GM23338 (cell line): ENCODE measurements around the gene FBXO30. TPM values are rescaled to one million over a fixed set of nuclear protein-coding genes. Genes with fewer than 3 reads are reported as not detected.

Experiments used
- ATAC-seq: fragments of 200-7000 bp; cut with Tn5 transposase; 3 replicates; pipeline ENCODE4 v1.9.1; 2020
- DNase-seq: peaks from one replicate; pipeline ENCODE4 v3.0.0-alpha.2; 2015; ENCODE audit warnings: low spot score
- H2AFZ ChIP-seq: fragments of 200-600 bp; sonication (generic); 2 replicates; pipeline ENCODE4 v1.8.0; 2016; ENCODE audit warnings: antibody characterized with exemption, mild to moderate bottlenecking, moderate library complexity
- H3F3A ChIP-seq: fragments of 200-600 bp; sonication (generic); replicated peaks from 2 replicates; pipeline ENCODE4 v1.8.0; 2017; ENCODE audit warnings: antibody characterized with exemption, mixed run types, low read depth
- H3K27ac ChIP-seq: fragments of 200-600 bp; sonication (generic); 2 replicates; pipeline ENCODE4 v1.6.1; 2016; ENCODE audit warnings: low read depth
- H3K27me3 ChIP-seq: fragments of 200-600 bp; sonication (generic); 2 replicates; pipeline ENCODE4 v1.8.0; 2016; ENCODE audit warnings: mild to moderate bottlenecking, mixed run types, moderate library complexity; ENCODE audit not compliant: insufficient read depth
- H3K36me3 ChIP-seq: fragments of 200-600 bp; sonication (generic); 2 replicates; pipeline ENCODE4 v1.8.0; 2016; ENCODE audit warnings: mild to moderate bottlenecking; ENCODE audit not compliant: insufficient read depth
- H3K4me1 ChIP-seq: fragments of 200-600 bp; sonication (generic); 2 replicates; pipeline ENCODE4 v1.8.0; 2016; ENCODE audit warnings: mild to moderate bottlenecking, moderate library complexity; ENCODE audit not compliant: insufficient read depth
- H3K4me2 ChIP-seq: fragments of 200-600 bp; sonication (generic); 2 replicates; pipeline ENCODE4 v1.7.1; 2017; ENCODE audit warnings: mixed run types
- H3K4me3 ChIP-seq: fragments of 200-600 bp; sonication (generic); 2 replicates; pipeline ENCODE4 v1.6.1; 2016; ENCODE audit warnings: mixed run types
- H3K79me2 ChIP-seq: fragments of 200-600 bp; sonication (generic); replicated peaks from 2 replicates; pipeline ENCODE4 v1.8.0; 2017; ENCODE audit warnings: mild to moderate bottlenecking; ENCODE audit not compliant: insufficient read depth
- H3K9me2 ChIP-seq: fragments of 200-600 bp; sonication (generic); 2 replicates; pipeline ENCODE4 v1.8.0; 2017; ENCODE audit not compliant: insufficient read depth
- H4K20me1 ChIP-seq: fragments of 200-600 bp; sonication (generic); replicated peaks from 2 replicates; pipeline ENCODE4 v1.8.0; 2017; ENCODE audit warnings: mild to moderate bottlenecking; ENCODE audit not compliant: insufficient read depth
- H3K27ac Mint-ChIP-seq: 2 replicates; pipeline ENCODE4 v1.8.0; 2020; ENCODE audit warnings: inconsistent platforms, mild to moderate bottlenecking, moderate library complexity, mixed read lengths
- H3K27me3 Mint-ChIP-seq: 3 replicates; pipeline ENCODE4 v1.8.0; 2022; ENCODE audit warnings: low read depth, mild to moderate bottlenecking, moderate library complexity, mixed read lengths, inconsistent platforms; ENCODE audit not compliant: insufficient read depth, poor library complexity
- H3K36me3 Mint-ChIP-seq: 3 replicates; pipeline ENCODE4 v1.8.0; 2021; ENCODE audit warnings: low read depth, mild to moderate bottlenecking, inconsistent platforms, moderate library complexity, mixed read lengths
- H3K4me1 Mint-ChIP-seq: 3 replicates; pipeline ENCODE4 v1.8.0; 2020; ENCODE audit warnings: mild to moderate bottlenecking, inconsistent platforms, mixed read lengths
- H3K4me3 Mint-ChIP-seq: 3 replicates; pipeline ENCODE4 v1.8.0; 2021; ENCODE audit warnings: moderate library complexity, mild to moderate bottlenecking, inconsistent platforms, mixed read lengths
- H3K9me3 Mint-ChIP-seq: 3 replicates; pipeline ENCODE4 v1.8.0; 2020; ENCODE audit warnings: moderate library complexity, mild to moderate bottlenecking, inconsistent platforms, mixed read lengths
- CREB1 ChIP-seq: fragments of 250-450 bp; sonication (Bioruptor Pico); IDR thresholded peaks from 2 replicates; pipeline ENCODE4 v1.5.0; 2020; ENCODE audit warnings: low read depth, mild to moderate bottlenecking, moderate library complexity
- EZH2 ChIP-seq: fragments of 200-600 bp; sonication (generic); IDR thresholded peaks from one replicate; pipeline ENCODE4 v1.8.0; 2017; ENCODE audit warnings: antibody characterized with exemption, mild to moderate bottlenecking, low read depth; ENCODE audit not compliant: unreplicated experiment
- EZH2phosphoT487 ChIP-seq: fragments of 200-600 bp; sonication (generic); IDR thresholded peaks from one replicate; pipeline ENCODE4 v1.8.1; 2018; ENCODE audit warnings: antibody characterized with exemption; ENCODE audit not compliant: unreplicated experiment
- JUNB ChIP-seq: IDR thresholded peaks from one replicate; pipeline ENCODE4 v1.6.1; 2016; ENCODE audit warnings: antibody characterized with exemption; ENCODE audit not compliant: unreplicated experiment
- NANOG ChIP-seq: IDR thresholded peaks from 2 replicates; pipeline ENCODE4 v1.6.1; 2016; ENCODE audit warnings: antibody characterized with exemption, borderline replicate concordance
- POLR2AphosphoS5 ChIP-seq: IDR thresholded peaks from 2 replicates; pipeline ENCODE4 v1.6.1; 2016; ENCODE audit warnings: antibody characterized with exemption, low read depth
- STAT1 ChIP-seq: IDR thresholded peaks from one replicate; pipeline ENCODE4 v1.6.1; 2016; ENCODE audit warnings: antibody characterized with exemption; ENCODE audit not compliant: unreplicated experiment
- ZNF114 ChIP-seq: fragments of 250-450 bp; sonication (Bioruptor Pico); IDR thresholded peaks from 2 replicates; pipeline ENCODE4 v1.5.0; 2020; ENCODE audit warnings: mild to moderate bottlenecking, moderate library complexity
- ZNF331 ChIP-seq: fragments of 250-450 bp; sonication (Bioruptor Pico); IDR thresholded peaks from 2 replicates; pipeline ENCODE4 v1.5.0; 2020; ENCODE audit warnings: low read depth, mild to moderate bottlenecking, moderate library complexity
- polyA plus RNA-seq: library from polyadenylated mRNA; unstranded; fragments of >200 nt; fragmentation: Nextera tagmentation; extraction: Ambion mirVana; gene quantifications from 2 replicates; pipeline ENCODE4 v1.2.1, GENCODE V29; 2016
- total RNA-seq: library from RNA; depleted of rRNA; stranded (reverse); fragments of >200 nt; shearing (Covaris generic); gene quantifications from 2 replicates; pipeline ENCODE4 v1.2.3, GENCODE V29; 2014
- TF ChIP-seq, protein P1 (sequence below): IDR thresholded peaks from one replicate; pipeline ENCODE4 v1.6.1; 2018; ENCODE audit warnings: antibody characterized with exemption; ENCODE audit not compliant: unreplicated experiment
- TF ChIP-seq, protein P2 (sequence below): fragments of 250-450 bp; sonication (Bioruptor Pico); IDR thresholded peaks from 2 replicates; pipeline ENCODE4 v1.5.0; 2020; ENCODE audit warnings: mild to moderate bottlenecking, moderate library complexity
- TF ChIP-seq, protein P3 (sequence below), 2 experiments: fragments of 200-600 bp in 1 of 2; sonication (generic) in 1 of 2; conservative IDR thresholded peaks; 2 replicates each; pipeline versions ENCODE4 v1.5.1 to v1.6.1; 2016 to 2017; ENCODE audit warnings: antibody characterized with exemption in 2 of 2, low read depth in 2 of 2, mild to moderate bottlenecking in 2 of 2, moderate library complexity in 1 of 2

Gene FBXO30
- total and polyA plus RNA-seq, 2 experiments from 2014 or later = 6.5 to 21.3 TPM

DNA sequence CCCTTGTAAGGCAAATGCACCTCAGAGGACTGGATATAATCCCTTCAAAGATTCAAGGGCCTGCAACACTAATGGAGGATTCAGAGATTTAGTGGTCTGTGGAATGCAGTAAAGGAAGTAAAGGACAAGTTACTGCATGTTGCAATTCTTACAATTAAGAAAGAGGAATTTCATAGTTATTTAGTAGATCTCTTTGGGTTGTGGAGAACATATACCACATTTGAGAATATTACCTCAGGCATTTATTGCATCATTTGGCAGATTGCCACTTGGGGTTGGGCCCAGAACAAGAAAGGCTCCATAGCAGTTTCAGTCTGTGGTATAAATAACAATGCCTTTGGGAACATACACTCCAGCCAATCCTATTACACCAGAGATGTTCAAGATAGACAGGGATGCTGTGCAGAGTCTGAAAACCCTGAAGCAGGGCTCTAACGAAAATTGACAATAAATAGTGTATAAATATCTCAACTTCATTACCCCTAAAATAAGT lies 58.4 kb downstream of the FBXO30 start (continued):
- TF ChIP-seq, protein P1, sequence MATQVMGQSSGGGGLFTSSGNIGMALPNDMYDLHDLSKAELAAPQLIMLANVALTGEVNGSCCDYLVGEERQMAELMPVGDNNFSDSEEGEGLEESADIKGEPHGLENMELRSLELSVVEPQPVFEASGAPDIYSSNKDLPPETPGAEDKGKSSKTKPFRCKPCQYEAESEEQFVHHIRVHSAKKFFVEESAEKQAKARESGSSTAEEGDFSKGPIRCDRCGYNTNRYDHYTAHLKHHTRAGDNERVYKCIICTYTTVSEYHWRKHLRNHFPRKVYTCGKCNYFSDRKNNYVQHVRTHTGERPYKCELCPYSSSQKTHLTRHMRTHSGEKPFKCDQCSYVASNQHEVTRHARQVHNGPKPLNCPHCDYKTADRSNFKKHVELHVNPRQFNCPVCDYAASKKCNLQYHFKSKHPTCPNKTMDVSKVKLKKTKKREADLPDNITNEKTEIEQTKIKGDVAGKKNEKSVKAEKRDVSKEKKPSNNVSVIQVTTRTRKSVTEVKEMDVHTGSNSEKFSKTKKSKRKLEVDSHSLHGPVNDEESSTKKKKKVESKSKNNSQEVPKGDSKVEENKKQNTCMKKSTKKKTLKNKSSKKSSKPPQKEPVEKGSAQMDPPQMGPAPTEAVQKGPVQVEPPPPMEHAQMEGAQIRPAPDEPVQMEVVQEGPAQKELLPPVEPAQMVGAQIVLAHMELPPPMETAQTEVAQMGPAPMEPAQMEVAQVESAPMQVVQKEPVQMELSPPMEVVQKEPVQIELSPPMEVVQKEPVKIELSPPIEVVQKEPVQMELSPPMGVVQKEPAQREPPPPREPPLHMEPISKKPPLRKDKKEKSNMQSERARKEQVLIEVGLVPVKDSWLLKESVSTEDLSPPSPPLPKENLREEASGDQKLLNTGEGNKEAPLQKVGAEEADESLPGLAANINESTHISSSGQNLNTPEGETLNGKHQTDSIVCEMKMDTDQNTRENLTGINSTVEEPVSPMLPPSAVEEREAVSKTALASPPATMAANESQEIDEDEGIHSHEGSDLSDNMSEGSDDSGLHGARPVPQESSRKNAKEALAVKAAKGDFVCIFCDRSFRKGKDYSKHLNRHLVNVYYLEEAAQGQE = no peak
- TF ChIP-seq ZNF114 (CRISPR knock-in tag) = no peak

DNA sequence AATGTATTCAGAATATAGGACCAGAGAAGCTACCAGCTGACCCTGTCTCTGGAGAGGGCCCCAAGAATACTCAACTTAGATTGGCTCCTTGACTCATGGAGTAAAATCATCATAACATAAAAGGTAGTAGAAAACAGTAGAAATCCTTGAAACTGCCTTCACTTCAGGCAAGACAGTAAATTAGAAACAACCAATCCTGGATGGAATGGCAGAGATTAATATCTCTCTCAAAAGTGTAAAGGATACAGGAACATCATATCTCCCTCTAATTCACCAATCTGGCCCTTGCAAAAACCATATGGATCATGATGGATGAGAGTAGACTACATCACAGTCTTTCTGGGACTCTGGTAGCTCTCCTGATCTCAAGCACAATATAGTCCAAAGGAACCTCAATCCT lies 58.9 kb downstream of the FBXO30 start:
- H3K79me2 ChIP-seq = no peaks in the 10 kb centered on the region
- Mint-ChIP-seq H3K9me3 (no peaks in the 10 kb centered on the region), H3K27me3 (no peaks in the 10 kb centered on the region), H3K4me1 (no peaks in the 10 kb centered on the region), H3K27ac (no peak overlapping the region), H3K4me3 (no peak overlapping the region), H3K36me3 (no peaks in the 10 kb centered on the region)
- no peak overlapping the region for H3K4me3 ChIP-seq
- H3K27ac ChIP-seq = no peak overlapping the region
- no peak for ATAC-seq
- no peaks in the 10 kb centered on the region for H3K27me3 ChIP-seq
- H3K4me2 ChIP-seq = no peak overlapping the region
- H3K4me1 ChIP-seq = no peaks in the 10 kb centered on the region
- H3K36me3 ChIP-seq = no peaks in the 10 kb centered on the region
- H3F3A ChIP-seq = no peaks in the 10 kb centered on the region
- no peaks in the 10 kb centered on the region for H4K20me1 ChIP-seq
- no peak overlapping the region for H2AFZ ChIP-seq
- DNase-seq = no peak
- H3K9me2 ChIP-seq = peaks cover 3% of the 10 kb centered on the region; the same call in 1 of the 2 replicates
- TF ChIP-seq EZH2 (no peak), POLR2AphosphoS5 (no peak), NANOG (no peak), ZNF331 (no peak), STAT1 (no peak), JUNB (no peak), CREB1 (CRISPR knock-in tag) (no peak), EZH2phosphoT487 (no peak)
- TF ChIP-seq, protein P2, sequence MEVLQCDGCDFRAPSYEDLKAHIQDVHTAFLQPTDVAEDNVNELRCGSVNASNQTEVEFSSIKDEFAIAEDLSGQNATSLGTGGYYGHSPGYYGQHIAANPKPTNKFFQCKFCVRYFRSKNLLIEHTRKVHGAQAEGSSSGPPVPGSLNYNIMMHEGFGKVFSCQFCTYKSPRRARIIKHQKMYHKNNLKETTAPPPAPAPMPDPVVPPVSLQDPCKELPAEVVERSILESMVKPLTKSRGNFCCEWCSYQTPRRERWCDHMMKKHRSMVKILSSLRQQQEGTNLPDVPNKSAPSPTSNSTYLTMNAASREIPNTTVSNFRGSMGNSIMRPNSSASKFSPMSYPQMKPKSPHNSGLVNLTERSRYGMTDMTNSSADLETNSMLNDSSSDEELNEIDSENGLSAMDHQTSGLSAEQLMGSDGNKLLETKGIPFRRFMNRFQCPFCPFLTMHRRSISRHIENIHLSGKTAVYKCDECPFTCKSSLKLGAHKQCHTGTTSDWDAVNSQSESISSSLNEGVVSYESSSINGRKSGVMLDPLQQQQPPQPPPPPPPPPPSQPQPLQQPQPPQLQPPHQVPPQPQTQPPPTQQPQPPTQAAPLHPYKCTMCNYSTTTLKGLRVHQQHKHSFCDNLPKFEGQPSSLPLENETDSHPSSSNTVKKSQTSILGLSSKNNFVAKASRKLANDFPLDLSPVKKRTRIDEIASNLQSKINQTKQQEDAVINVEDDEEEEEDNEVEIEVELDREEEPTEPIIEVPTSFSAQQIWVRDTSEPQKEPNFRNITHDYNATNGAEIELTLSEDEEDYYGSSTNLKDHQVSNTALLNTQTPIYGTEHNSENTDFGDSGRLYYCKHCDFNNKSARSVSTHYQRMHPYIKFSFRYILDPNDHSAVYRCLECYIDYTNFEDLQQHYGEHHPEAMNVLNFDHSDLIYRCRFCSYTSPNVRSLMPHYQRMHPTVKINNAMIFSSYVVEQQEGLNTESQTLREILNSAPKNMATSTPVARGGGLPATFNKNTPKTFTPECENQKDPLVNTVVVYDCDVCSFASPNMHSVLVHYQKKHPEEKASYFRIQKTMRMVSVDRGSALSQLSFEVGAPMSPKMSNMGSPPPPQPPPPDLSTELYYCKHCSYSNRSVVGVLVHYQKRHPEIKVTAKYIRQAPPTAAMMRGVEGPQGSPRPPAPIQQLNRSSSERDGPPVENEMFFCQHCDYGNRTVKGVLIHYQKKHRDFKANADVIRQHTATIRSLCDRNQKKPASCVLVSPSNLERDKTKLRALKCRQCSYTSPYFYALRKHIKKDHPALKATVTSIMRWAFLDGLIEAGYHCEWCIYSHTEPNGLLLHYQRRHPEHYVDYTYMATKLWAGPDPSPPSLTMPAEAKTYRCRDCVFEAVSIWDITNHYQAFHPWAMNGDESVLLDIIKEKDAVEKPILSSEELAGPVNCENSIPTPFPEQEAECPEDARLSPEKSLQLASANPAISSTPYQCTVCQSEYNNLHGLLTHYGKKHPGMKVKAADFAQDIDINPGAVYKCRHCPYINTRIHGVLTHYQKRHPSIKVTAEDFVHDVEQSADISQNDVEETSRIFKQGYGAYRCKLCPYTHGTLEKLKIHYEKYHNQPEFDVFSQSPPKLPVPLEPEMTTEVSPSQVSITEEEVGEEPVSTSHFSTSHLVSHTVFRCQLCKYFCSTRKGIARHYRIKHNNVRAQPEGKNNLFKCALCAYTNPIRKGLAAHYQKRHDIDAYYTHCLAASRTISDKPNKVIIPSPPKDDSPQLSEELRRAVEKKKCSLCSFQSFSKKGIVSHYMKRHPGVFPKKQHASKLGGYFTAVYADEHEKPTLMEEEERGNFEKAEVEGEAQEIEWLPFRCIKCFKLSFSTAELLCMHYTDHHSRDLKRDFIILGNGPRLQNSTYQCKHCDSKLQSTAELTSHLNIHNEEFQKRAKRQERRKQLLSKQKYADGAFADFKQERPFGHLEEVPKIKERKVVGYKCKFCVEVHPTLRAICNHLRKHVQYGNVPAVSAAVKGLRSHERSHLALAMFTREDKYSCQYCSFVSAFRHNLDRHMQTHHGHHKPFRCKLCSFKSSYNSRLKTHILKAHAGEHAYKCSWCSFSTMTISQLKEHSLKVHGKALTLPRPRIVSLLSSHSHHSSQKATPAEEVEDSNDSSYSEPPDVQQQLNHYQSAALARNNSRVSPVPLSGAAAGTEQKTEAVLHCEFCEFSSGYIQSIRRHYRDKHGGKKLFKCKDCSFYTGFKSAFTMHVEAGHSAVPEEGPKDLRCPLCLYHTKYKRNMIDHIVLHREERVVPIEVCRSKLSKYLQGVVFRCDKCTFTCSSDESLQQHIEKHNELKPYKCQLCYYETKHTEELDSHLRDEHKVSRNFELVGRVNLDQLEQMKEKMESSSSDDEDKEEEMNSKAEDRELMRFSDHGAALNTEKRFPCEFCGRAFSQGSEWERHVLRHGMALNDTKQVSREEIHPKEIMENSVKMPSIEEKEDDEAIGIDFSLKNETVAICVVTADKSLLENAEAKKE = no peak
- TF ChIP-seq, protein P3, sequence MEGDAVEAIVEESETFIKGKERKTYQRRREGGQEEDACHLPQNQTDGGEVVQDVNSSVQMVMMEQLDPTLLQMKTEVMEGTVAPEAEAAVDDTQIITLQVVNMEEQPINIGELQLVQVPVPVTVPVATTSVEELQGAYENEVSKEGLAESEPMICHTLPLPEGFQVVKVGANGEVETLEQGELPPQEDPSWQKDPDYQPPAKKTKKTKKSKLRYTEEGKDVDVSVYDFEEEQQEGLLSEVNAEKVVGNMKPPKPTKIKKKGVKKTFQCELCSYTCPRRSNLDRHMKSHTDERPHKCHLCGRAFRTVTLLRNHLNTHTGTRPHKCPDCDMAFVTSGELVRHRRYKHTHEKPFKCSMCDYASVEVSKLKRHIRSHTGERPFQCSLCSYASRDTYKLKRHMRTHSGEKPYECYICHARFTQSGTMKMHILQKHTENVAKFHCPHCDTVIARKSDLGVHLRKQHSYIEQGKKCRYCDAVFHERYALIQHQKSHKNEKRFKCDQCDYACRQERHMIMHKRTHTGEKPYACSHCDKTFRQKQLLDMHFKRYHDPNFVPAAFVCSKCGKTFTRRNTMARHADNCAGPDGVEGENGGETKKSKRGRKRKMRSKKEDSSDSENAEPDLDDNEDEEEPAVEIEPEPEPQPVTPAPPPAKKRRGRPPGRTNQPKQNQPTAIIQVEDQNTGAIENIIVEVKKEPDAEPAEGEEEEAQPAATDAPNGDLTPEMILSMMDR (conservative IDR thresholded peaks at IDR 0.05; ENCODE audit: low read depth in 2 of 2) = no peak
